Body of pancreas (tissue), 4 donors: ENCODE data around the gene PPA1. TPM values are rescaled to one million over a fixed set of nuclear protein-coding genes. Genes with fewer than 3 reads are reported as not detected.

Source experiments
- ATAC-seq: fragments of 150-250 bp; one replicate; pipeline ENCODE4 v1.9.1; 2016
- DNase-seq, 4 donors: peaks; one replicate each; pipeline ENCODE4 v3.0.0-alpha.2; 2019
- H3K27ac ChIP-seq, 4 donors: fragments of 200-600 bp; sonication (generic); 1 replicate in 3 of 4; 2 replicates in 1 of 4; pipeline versions ENCODE4 v1.5.1 to v1.6.1; 2016 to 2019; ENCODE audit warnings: mild to moderate bottlenecking in 1 of 4, mixed read lengths in 1 of 4, moderate library complexity in 1 of 4
- H3K27me3 ChIP-seq, 2 donors: fragments of 200-600 bp; sonication (generic); one replicate each; pipeline ENCODE4 v1.6.0; 2016; ENCODE audit warnings: mild to moderate bottlenecking in 1 of 2
- H3K36me3 ChIP-seq, 2 donors: fragments of 200-600 bp; sonication (generic); replicated peaks in 1 of 2; 2 replicates each; pipeline ENCODE4 v1.5.1; 2016; ENCODE audit warnings: low read depth in 2 of 2; ENCODE audit not compliant: insufficient read depth in 1 of 2
- H3K4me1 ChIP-seq: fragments of 200-600 bp; sonication (generic); one replicate; pipeline ENCODE4 v1.6.0; 2016
- H3K4me3 ChIP-seq, 2 donors: fragments of 200-600 bp; sonication (generic); 1 replicate in 1 of 2; 2 replicates in 1 of 2; pipeline ENCODE4 v1.5.1; 2016 to 2019
- H3K9me3 ChIP-seq, 3 donors: fragments of 200-600 bp; sonication (generic); 1 replicate in 2 of 3; 2 replicates in 1 of 3; pipeline ENCODE4 v1.5.1; 2016
- POLR2A ChIP-seq, 3 donors: fragments of 450-650 bp; IDR thresholded peaks; one replicate each; pipeline ENCODE4 v1.6.1; 2016; ENCODE audit warnings: antibody characterized with exemption in 3 of 3, mild to moderate bottlenecking in 2 of 3
- WGBS, 2 donors: methylation state at CpG; one replicate each; pipeline ENCODE4 v1.1.5; 2017; 5-methylcytosine and 5-hydroxymethylcytosine counted together
- intact Hi-C: fragments of 100-400 bp; cut with DNase I; formaldehyde crosslinking; loops from one replicate; pipeline ENCODE4 v1.15.1; 2023
- total RNA-seq, 2 donors: library from RNA; depleted of rRNA; stranded (reverse); fragments of >200 nt; gene quantifications; one replicate each; pipeline ENCODE4 v1.1.0, GENCODE V29; 2016
- TF ChIP-seq, protein P1 (sequence below), 7 experiments: fragments of 450-650 bp in 4 of 7; fragments of 200-600 bp in 3 of 7; sonication (generic) in 3 of 7; IDR thresholded peaks; one replicate each; pipeline ENCODE4 v1.5.1; 2016 to 2019; ENCODE audit warnings: antibody characterized with exemption in 7 of 7

PPA1 gene
- total RNA-seq, 2 donors from 2014 or later = 101 to 108 TPM

DNA sequence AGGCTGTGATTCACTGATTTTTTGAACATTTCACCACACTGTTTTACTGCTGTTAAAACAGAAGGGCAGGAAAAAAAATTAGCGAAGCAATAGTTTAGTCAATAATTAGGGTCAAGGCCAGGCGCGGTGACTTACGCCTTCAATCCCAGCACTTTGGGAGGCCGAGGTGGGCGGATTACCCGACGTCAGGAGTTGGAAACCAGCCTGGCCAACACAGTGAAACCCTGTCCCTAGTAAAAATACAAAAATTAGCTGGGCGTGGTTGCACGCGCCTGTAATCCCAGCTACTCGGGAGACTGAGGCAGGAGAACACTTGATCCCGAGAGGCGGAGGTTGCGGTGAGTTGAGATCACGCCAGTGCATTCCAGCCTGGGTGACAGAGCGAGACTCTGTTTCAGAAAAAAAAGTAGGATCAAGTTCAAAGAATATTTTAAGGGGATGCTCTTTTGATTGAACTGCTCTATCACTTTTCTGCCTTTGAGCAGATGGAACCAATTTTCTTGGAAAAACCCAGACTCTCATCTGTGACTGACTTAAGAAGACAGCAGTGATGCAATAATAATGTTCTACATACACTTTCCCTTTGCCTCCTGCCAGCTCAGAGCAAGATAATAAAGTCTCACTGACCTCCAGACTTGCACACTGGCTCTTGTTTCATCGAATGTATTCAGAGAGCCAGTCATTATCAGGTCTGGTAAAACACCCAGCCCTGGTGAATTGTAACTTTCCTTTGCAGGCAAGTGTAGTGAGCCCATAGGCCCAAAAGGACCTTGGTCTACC is 1.6 kb upstream of the PPA1 start:
- no peaks in the 10 kb centered on the region for H3K9me3 ChIP-seq
- H3K4me1 ChIP-seq = peaks cover 22% of the 10 kb centered on the region
- 75 to 77% methylated on average over 18 of the region's 18 CpGs for WGBS, 2 donors
- ATAC-seq (no peak), DNase-seq (no peak)
- no peaks in the 10 kb centered on the region for H3K27me3 ChIP-seq
- no peaks in the 10 kb centered on the region for H3K36me3 ChIP-seq
- H3K27ac ChIP-seq = no peak overlapping the region
- no peak overlapping the region for H3K4me3 ChIP-seq
- TF ChIP-seq, protein P1, sequence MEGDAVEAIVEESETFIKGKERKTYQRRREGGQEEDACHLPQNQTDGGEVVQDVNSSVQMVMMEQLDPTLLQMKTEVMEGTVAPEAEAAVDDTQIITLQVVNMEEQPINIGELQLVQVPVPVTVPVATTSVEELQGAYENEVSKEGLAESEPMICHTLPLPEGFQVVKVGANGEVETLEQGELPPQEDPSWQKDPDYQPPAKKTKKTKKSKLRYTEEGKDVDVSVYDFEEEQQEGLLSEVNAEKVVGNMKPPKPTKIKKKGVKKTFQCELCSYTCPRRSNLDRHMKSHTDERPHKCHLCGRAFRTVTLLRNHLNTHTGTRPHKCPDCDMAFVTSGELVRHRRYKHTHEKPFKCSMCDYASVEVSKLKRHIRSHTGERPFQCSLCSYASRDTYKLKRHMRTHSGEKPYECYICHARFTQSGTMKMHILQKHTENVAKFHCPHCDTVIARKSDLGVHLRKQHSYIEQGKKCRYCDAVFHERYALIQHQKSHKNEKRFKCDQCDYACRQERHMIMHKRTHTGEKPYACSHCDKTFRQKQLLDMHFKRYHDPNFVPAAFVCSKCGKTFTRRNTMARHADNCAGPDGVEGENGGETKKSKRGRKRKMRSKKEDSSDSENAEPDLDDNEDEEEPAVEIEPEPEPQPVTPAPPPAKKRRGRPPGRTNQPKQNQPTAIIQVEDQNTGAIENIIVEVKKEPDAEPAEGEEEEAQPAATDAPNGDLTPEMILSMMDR (IDR thresholded peaks at IDR 0.05) = no peak
- no peak for TF ChIP-seq POLR2A (IDR thresholded peaks at IDR 0.05)
- intact Hi-C loops = loop anchor here (5.0 kb wide), 1 partner anchor 127 kb away; no protein-coding TSS in a partner anchor

DNA sequence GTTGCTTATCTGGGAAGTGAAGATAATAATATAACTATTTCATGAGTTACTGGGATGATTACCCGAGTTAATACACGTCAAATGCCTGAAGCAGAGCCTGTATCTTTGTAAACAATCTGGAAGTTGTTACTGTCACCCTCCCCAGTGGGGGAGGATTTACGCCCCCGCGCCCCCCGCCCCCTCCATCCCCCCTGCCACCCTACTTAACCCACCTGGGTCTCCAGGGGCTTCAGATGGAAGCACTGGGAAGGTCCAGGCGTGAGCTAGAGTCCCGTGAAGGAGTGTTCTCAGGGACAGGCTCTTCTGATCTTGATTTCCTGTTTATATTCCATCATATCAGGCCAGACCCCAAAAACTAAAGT is 691 bp upstream of the PPA1 start:
- ATAC-seq (no peak), DNase-seq (no peak)
- Histone ChIP-seq H3K36me3 (peaks cover 0 to 4% of the 10 kb centered on the region in 2 donors), H3K27ac (peak overlapping the region; percentile 89 to 97 (median 95)), H3K4me3 (no peak overlapping the region), H3K4me1 (peaks cover 22% of the 10 kb centered on the region), H3K27me3 (no peaks in the 10 kb centered on the region), H3K9me3 (no peaks in the 10 kb centered on the region)
- 5 to 7% methylated on average over 8 of the region's 8 CpGs for WGBS, 2 donors
- intact Hi-C loops = loop anchor here (5.0 kb wide), 1 partner anchor 128 kb away; no protein-coding TSS in a partner anchor
- TF ChIP-seq POLR2A (IDR thresholded peaks at IDR 0.05) = no peak
- TF ChIP-seq, protein P1 (IDR thresholded peaks at IDR 0.05) = no peak

DNA sequence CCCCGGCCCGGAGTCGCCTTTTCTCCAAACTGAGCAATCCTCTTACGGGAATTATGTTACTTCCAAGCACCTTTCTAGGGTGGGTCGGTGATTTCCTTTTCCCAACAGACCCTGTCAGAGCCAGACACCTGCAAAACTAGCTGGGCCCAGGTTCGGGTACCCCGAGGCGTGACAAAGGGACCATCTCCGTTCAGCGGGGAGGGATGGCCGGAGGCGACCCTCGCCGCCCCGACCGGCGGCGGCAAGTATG is 445 bp downstream of the PPA1 start:
- DNase-seq (no peak), ATAC-seq (peak; percentile 0)
- peaks cover 32% of the 10 kb centered on the region for H3K4me1 ChIP-seq
- H3K27ac ChIP-seq = peak overlapping the region; percentile 89 to 97 (median 95)
- peaks cover 0 to 4% of the 10 kb centered on the region in 2 donors for H3K36me3 ChIP-seq
- peak overlapping the region; percentile 76 to 85 for H3K4me3 ChIP-seq
- no peaks in the 10 kb centered on the region for H3K9me3 ChIP-seq
- 0% methylated on average over 18 of the region's 18 CpGs; no CpG with 5 or more reads in 1 of the 2 donors for WGBS, 2 donors
- intact Hi-C loops = loop anchor here (5.0 kb wide), 1 partner anchor 130 kb away; no protein-coding TSS in a partner anchor
- no peaks in the 10 kb centered on the region for H3K27me3 ChIP-seq
- TF ChIP-seq, protein P1 (IDR thresholded peaks at IDR 0.05) = no peak
- TF ChIP-seq POLR2A (IDR thresholded peaks at IDR 0.05) = peak in 2 of 3 donors; percentile 43 to 64

DNA sequence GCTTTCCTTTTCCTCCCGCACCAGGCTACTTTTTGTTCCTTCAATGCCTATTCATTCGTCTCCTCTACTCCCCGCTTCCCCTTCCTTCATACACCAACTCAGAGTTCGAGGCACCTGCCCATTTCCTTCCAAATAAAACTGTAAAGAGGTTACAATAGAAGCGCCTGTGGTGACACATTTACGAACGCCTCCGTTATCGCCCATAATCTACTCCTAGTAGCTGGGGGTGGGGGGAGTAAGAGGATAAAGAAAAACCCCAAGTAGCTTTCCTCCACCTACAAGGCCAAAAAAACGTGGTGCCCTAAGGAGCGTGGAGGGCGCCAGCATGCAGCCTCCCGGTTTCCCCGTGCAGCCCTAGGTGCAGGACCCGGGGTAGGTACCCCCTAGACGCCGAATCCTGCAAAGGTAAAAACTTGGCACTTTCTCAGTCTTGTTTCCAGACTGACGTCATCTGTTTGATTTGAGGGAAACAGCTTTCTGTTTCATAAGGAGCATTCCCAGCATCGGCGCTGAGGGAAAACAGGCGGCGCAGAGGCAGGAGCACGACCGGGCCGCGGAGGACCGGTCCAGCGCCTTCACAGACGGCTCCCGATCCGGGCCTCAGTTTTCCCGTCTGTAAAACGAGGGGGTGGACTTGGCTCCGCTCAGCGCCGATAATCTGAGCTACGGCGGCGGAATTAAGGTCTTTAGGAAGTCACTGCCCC is 922 bp downstream of the PPA1 start:
- 2 to 4% methylated on average over 14 to 39 of the region's 39 CpGs for WGBS, 2 donors
- Histone ChIP-seq H3K9me3 (no peaks in the 10 kb centered on the region), H3K36me3 (peaks cover 0 to 4% of the 10 kb centered on the region in 2 donors), H3K27me3 (no peaks in the 10 kb centered on the region), H3K27ac (peak overlapping the region; percentile 89 to 97 (median 95)), H3K4me1 (peaks cover 36% of the 10 kb centered on the region), H3K4me3 (peak overlapping the region; percentile 76 to 85)
- peak; percentile 66 for ATAC-seq
- peak; percentile 85 to 92 (median 88) for TF ChIP-seq POLR2A (IDR thresholded peaks at IDR 0.05)
- TF ChIP-seq, protein P1 (IDR thresholded peaks at IDR 0.05) = no peak
- intact Hi-C loops = loop anchor here (5.0 kb wide), 1 partner anchor 130 kb away; no protein-coding TSS in a partner anchor
- DNase-seq = peak; percentile 75 to 81 (median 80)
